ENCODE data around the gene MCF2L. TPM values are rescaled to one million over a fixed set of nuclear protein-coding genes. Genes with fewer than 3 reads are reported as not detected.
"Not testable (repeated sequence)": the region's sequence is repeated elsewhere in the genome, so short reads cannot be mapped to it uniquely, and the experiment has no call there.

The MCF2L gene
- total RNA-seq, 2 donors from 2014 or later: 48.0 to 49.9 TPM

DNA sequence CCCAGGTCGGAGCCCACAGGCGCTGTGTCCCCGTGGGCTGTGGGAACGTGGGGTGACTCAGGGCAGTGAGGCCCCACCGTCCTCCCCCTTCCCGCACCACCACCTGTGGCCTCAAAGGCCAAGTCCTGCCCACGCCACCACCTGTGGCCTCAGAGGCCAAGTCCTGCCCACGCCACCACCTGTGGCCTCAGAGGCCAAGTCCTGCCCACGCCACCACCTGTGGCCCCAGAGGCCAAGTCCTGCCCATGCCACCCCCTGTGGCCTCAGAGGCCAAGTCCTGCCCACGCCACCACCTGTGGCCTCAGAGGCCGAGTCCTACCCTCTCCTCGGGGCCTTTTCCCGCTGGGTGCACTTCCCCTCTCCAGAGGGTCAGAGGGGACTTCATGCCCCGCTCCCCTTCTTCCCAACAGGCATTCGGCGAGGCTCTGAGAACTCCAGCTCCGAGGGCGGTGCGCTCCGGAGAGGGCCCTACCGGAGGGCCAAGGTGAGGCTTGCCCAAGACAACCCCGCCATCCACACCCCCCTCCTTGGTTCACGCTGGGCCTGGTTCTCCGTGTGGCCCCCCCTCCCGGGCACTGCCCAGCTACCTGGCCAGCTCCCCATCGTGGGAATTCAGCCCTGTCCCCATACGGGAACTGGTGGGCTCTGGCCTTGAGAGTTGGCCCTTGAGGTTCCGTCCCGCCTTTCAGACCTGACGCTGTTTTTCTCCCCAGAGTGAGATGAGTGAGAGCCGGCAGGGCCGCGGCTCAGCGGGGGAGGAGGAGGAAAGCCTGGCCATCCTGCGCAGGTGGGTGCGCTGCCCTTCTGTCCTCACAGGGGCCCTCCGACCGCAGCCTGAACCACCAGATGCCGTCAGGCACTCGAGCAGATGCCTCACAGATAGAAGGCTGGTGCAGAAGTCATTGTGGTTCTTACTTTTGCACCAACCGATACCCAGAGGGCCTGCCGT lies 109.2 kb downstream of the MCF2L start:
- no peaks in the 10 kb centered on the region for H3K9me3 ChIP-seq (ENCODE audit: control insufficient read depth, low read length)
- H3K27ac Mint-ChIP-seq: no peak overlapping the region
- no peaks in the 10 kb centered on the region for H3K36me3 ChIP-seq (ENCODE audit: control insufficient read depth, insufficient read depth, low read length)
- peaks cover 28% of the 10 kb centered on the region for H3K36me3 Mint-ChIP-seq (ENCODE audit: low read depth)
- WGBS, 2 experiments (ENCODE audit: insufficient coverage in 1 of 2, insufficient read length in 1 of 2): 93 to 96% methylated on average over 19 to 42 of the region's 42 CpGs
- no peak overlapping the region for H3K9ac ChIP-seq (ENCODE audit: extremely low read depth, low read length, poor library complexity, severe bottlenecking)
- H3K27me3 Mint-ChIP-seq (ENCODE audit: insufficient read depth): no peaks in the 10 kb centered on the region
- no peak overlapping the region for H3K4me3 Mint-ChIP-seq
- DNase-seq: no peak
- no peak overlapping the region for H3K4me3 ChIP-seq (ENCODE audit: low read length)
- no peaks in the 10 kb centered on the region for H3K9me3 Mint-ChIP-seq
- TF ChIP-seq, protein P1, sequence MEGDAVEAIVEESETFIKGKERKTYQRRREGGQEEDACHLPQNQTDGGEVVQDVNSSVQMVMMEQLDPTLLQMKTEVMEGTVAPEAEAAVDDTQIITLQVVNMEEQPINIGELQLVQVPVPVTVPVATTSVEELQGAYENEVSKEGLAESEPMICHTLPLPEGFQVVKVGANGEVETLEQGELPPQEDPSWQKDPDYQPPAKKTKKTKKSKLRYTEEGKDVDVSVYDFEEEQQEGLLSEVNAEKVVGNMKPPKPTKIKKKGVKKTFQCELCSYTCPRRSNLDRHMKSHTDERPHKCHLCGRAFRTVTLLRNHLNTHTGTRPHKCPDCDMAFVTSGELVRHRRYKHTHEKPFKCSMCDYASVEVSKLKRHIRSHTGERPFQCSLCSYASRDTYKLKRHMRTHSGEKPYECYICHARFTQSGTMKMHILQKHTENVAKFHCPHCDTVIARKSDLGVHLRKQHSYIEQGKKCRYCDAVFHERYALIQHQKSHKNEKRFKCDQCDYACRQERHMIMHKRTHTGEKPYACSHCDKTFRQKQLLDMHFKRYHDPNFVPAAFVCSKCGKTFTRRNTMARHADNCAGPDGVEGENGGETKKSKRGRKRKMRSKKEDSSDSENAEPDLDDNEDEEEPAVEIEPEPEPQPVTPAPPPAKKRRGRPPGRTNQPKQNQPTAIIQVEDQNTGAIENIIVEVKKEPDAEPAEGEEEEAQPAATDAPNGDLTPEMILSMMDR (conservative IDR thresholded peaks at IDR 0.05): no peak
- no peaks in the 10 kb centered on the region for H3K27me3 ChIP-seq (ENCODE audit: control insufficient read depth, insufficient read depth, low read length, poor library complexity, severe bottlenecking)
- H3K4me1 ChIP-seq (ENCODE audit: control insufficient read depth, insufficient read depth, low read length): no peaks in the 10 kb centered on the region
- no peak overlapping the region for H3K27ac ChIP-seq (ENCODE audit: low read depth, low read length)
- no peaks in the 10 kb centered on the region for H3K4me1 Mint-ChIP-seq

DNA sequence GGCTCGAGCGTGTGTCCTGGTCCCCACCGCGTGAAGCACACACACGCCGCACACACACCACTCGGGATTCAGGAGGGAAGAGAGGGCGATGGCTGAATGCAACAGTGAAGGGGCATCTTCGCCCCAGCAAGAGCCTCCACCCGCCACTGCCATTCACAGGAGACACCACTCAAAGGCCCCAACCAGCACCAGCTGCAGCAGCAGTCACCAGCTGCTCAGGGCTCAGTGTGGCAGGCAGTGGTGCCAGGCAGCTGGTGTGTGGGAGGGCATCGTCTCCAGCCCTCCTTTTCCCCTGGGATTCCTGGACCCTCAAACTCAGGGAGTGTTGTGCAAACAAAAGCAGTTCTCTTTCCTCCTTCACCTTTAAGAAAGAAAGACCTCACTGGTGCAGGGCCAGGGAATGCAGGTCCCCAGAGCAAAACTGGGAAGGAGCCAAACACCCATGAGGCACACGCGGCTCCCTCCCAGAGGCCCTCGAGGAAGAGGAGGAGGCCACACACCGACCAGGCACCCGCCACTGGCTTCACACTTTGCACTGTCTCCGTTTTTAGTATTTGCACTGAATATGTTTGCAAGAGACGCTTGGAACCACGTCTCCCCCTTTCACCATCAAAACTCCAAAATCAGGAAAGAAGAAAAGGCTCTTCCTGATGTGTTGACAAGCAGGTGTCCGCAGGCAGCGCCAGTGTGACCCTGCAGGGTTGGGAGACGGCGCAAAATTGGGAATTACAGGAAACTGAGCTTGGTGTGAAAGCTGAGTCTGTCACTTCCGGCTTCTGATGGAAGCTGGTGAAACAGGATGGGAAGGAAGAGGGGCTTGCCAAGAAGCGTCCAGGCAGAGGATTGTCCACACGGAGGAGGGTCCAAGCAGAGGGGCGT lies 110.1 kb downstream of the MCF2L start:
- no peak overlapping the region for H3K4me3 ChIP-seq (ENCODE audit: low read length)
- WGBS, 2 experiments (ENCODE audit: insufficient coverage in 1 of 2, insufficient read length in 1 of 2): 90% methylated on average over 17 to 27 of the region's 27 CpGs
- Mint-ChIP-seq H3K36me3 (ENCODE audit: low read depth) (peaks cover 25% of the 10 kb centered on the region), H3K4me1 (no peaks in the 10 kb centered on the region), H3K27me3 (ENCODE audit: insufficient read depth) (no peaks in the 10 kb centered on the region), H3K27ac (no peak overlapping the region), H3K4me3 (no peak overlapping the region), H3K9me3 (no peaks in the 10 kb centered on the region)
- no peak for DNase-seq
- no peaks in the 10 kb centered on the region for H3K9me3 ChIP-seq (ENCODE audit: control insufficient read depth, low read length)
- H3K36me3 ChIP-seq (ENCODE audit: control insufficient read depth, insufficient read depth, low read length): no peaks in the 10 kb centered on the region
- no peaks in the 10 kb centered on the region for H3K4me1 ChIP-seq (ENCODE audit: control insufficient read depth, insufficient read depth, low read length)
- TF ChIP-seq, protein P1 (conservative IDR thresholded peaks at IDR 0.05): no peak
- no peak overlapping the region for H3K27ac ChIP-seq (ENCODE audit: low read depth, low read length)
- no peak overlapping the region for H3K9ac ChIP-seq (ENCODE audit: extremely low read depth, low read length, poor library complexity, severe bottlenecking)
- H3K27me3 ChIP-seq (ENCODE audit: control insufficient read depth, insufficient read depth, low read length, poor library complexity, severe bottlenecking): no peaks in the 10 kb centered on the region

DNA sequence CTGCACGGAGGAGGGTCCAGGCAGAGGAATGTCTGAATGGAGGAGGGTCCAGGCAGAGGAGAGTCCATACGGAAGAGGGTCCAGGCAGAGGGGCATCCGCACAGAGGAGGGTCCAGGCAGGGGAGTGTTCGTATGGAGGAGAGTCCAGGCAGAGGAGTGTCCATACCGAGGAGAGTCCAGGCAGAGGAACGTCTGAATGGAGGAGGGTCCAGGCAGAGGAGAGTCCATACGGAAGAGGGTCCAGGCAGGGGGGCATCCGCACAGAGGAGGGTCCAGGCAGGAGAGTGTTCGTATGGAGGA lies 110.7 kb downstream of the MCF2L start:
- H3K27ac ChIP-seq (ENCODE audit: low read depth, low read length); H3K9me3 ChIP-seq (ENCODE audit: control insufficient read depth, low read length); H3K27me3 Mint-ChIP-seq (ENCODE audit: insufficient read depth); H3K4me1 Mint-ChIP-seq; H3K9ac ChIP-seq (ENCODE audit: extremely low read depth, low read length, poor library complexity, severe bottlenecking); H3K36me3 ChIP-seq (ENCODE audit: control insufficient read depth, insufficient read depth, low read length); H3K9me3 Mint-ChIP-seq; H3K4me1 ChIP-seq (ENCODE audit: control insufficient read depth, insufficient read depth, low read length); DNase-seq; H3K27me3 ChIP-seq (ENCODE audit: control insufficient read depth, insufficient read depth, low read length, poor library complexity, severe bottlenecking); H3K27ac Mint-ChIP-seq; H3K4me3 ChIP-seq (ENCODE audit: low read length); H3K4me3 Mint-ChIP-seq: not testable (repeated sequence)
- peaks cover 22% of the 10 kb centered on the region for H3K36me3 Mint-ChIP-seq (ENCODE audit: low read depth)
- WGBS, 2 experiments (ENCODE audit: insufficient coverage in 1 of 2, insufficient read length in 1 of 2): 67 to 78% methylated on average over 3 to 6 of the region's 9 CpGs
